H1 (cell line): ENCODE data around the gene DUSP18. TPM values are rescaled to one million over a fixed set of nuclear protein-coding genes. Genes with fewer than 3 reads are reported as not detected.

Experiments
- CTCF ChIA-PET: fragments of 300-600 bp; sonication (Branson Sonifier 250); formaldehyde crosslinking; loops from one replicate; lab custom pipeline; 2021; ENCODE audit not compliant: partially characterized antibody; lab: Charles Lee
- POLR2A ChIA-PET: fragments of 300-600 bp; sonication (Branson Sonifier 250); formaldehyde crosslinking; loops from one replicate; lab custom pipeline; 2021; ENCODE audit warnings: inconsistent platforms; ENCODE audit not compliant: partially characterized antibody; lab: Charles Lee
- DNase-seq, 2 experiments: peaks; one replicate each; pipeline versions ENCODE4 v3.0.0 to v3.0.0-alpha.2; 2010 to 2022; ENCODE audit warnings: low spot score in 2 of 2, low read depth in 1 of 2, mixed read lengths in 1 of 2
- FAIRE-seq: peaks from 2 replicates; lab custom pipeline; 2011; peaks lifted over from hg19 to GRCh38; lab: Jason Lieb, UNC
- H2AFZ ChIP-seq: 2 replicates; pipeline ENCODE4 v1.8.1; 2012; ENCODE audit warnings: low read length, inconsistent platforms
- H2AK5ac ChIP-seq: 2 replicates; pipeline ENCODE4 v1.6.1; 2013; ENCODE audit warnings: low read depth, low read length
- H2BK120ac ChIP-seq: replicated peaks from 2 replicates; pipeline ENCODE3; 2013; ENCODE audit warnings: low read depth, low read length, inconsistent platforms
- H2BK12ac ChIP-seq: 2 replicates; pipeline ENCODE4 v1.6.1; 2013; ENCODE audit warnings: low read depth, low read length
- H2BK15ac ChIP-seq: 2 replicates; pipeline ENCODE4 v1.6.1; 2013; ENCODE audit warnings: low read length
- H2BK20ac ChIP-seq: 2 replicates; pipeline ENCODE4 v1.6.1; 2013; ENCODE audit warnings: low read length
- H2BK5ac ChIP-seq: 2 replicates; pipeline ENCODE4 v1.6.1; 2013; ENCODE audit warnings: low read depth, low read length
- H3K14ac ChIP-seq: 2 replicates; pipeline ENCODE4 v1.6.1; 2013; ENCODE audit warnings: inconsistent platforms; ENCODE audit not compliant: insufficient read length
- H3K18ac ChIP-seq: 2 replicates; pipeline ENCODE4 v1.6.1; 2013; ENCODE audit warnings: low read length; ENCODE audit errors: extremely low read depth
- H3K23ac ChIP-seq: 2 replicates; pipeline ENCODE4 v1.6.1; 2013; ENCODE audit warnings: inconsistent platforms; ENCODE audit not compliant: insufficient read length
- H3K23me2 ChIP-seq: 2 replicates; pipeline ENCODE4 v1.6.1; 2013; ENCODE audit warnings: low read depth, low read length
- H3K27ac ChIP-seq: 2 replicates; pipeline ENCODE4 v1.6.1; 2011; ENCODE audit warnings: low read depth, low read length, inconsistent platforms
- H3K27me3 ChIP-seq, 4 experiments: replicated peaks in 1 of 4; 1 replicate in 1 of 4; 2 replicates in 3 of 4; pipeline versions ENCODE4 v1.6.1 to v1.8.1; 2011 to 2013; ENCODE audit warnings: low read length in 3 of 4, mild to moderate bottlenecking in 3 of 4, inconsistent platforms in 2 of 4, mixed read lengths in 2 of 4, moderate library complexity in 1 of 4; ENCODE audit not compliant: control insufficient read depth in 3 of 4, insufficient read depth in 3 of 4; ENCODE audit errors: extremely low read depth in 1 of 4
- H3K36me3 ChIP-seq, 4 experiments: 2 replicates each; pipeline versions ENCODE4 v1.6.1 to v1.8.1; 2011 to 2013; ENCODE audit warnings: mild to moderate bottlenecking in 4 of 4, low read length in 3 of 4, moderate library complexity in 2 of 4, control low read depth in 1 of 4, inconsistent platforms in 1 of 4; ENCODE audit not compliant: insufficient read depth in 4 of 4, control insufficient read depth in 2 of 4
- H3K4ac ChIP-seq: replicated peaks from 2 replicates; pipeline ENCODE3; 2013; ENCODE audit warnings: low read length, low read depth, mixed read lengths, inconsistent platforms; ENCODE audit not compliant: insufficient read length
- H3K4me1 ChIP-seq, 4 experiments: replicated peaks in 1 of 4; 1 replicate in 1 of 4; 2 replicates in 3 of 4; pipeline versions ENCODE4 v1.6.1 to v1.8.1; 2011 to 2013; ENCODE audit warnings: low read length in 3 of 4, inconsistent platforms in 2 of 4, mixed read lengths in 1 of 4; ENCODE audit not compliant: insufficient read depth in 4 of 4, control insufficient read depth in 3 of 4
- H3K4me2 ChIP-seq, 2 experiments: 2 replicates each; pipeline versions ENCODE4 v1.6.1 to v1.8.1; 2011 to 2013; ENCODE audit warnings: low read depth in 2 of 2, low read length in 2 of 2, control low read depth in 1 of 2, inconsistent platforms in 1 of 2, mild to moderate bottlenecking in 1 of 2; ENCODE audit not compliant: insufficient read depth in 1 of 2
- H3K4me3 ChIP-seq, 4 experiments: fragments of 200-600, 300-600 bp in 1 of 4; sonication (generic), shearing (Covaris generic), sonication (Bioruptor Twin) in 1 of 4; 2 replicates each; pipeline versions ENCODE4 v1.5.1 to v1.8.1; 2011 to 2016; ENCODE audit warnings: low read length in 4 of 4, low read depth in 3 of 4, control low read depth in 2 of 4, inconsistent platforms in 2 of 4, mild to moderate bottlenecking in 2 of 4, mixed read lengths in 1 of 4, moderate library complexity in 1 of 4; ENCODE audit not compliant: insufficient read depth in 2 of 4; ENCODE audit errors: extremely low read depth in 1 of 4
- H3K56ac ChIP-seq: replicated peaks from 2 replicates; pipeline ENCODE3; 2013; ENCODE audit warnings: low read depth, mild to moderate bottlenecking, mixed read lengths, low read length, inconsistent platforms; ENCODE audit not compliant: insufficient read length
- H3K79me1 ChIP-seq: 2 replicates; pipeline ENCODE4 v1.6.1; 2013; ENCODE audit warnings: low read depth, low read length, control low read depth
- H3K79me2 ChIP-seq, 2 experiments: 2 replicates each; pipeline versions ENCODE4 v1.6.1 to v1.8.1; 2012 to 2013; ENCODE audit warnings: low read length in 2 of 2, mild to moderate bottlenecking in 2 of 2, inconsistent platforms in 1 of 2; ENCODE audit not compliant: insufficient read depth in 2 of 2, control insufficient read depth in 1 of 2
- H3K9ac ChIP-seq, 4 experiments: replicated peaks in 1 of 4; 1 replicate in 1 of 4; 2 replicates in 3 of 4; pipeline versions ENCODE4 v1.6.1 to v1.8.1; 2011 to 2013; ENCODE audit warnings: low read depth in 3 of 4, low read length in 3 of 4, control low read depth in 2 of 4, mild to moderate bottlenecking in 2 of 4, moderate library complexity in 2 of 4, inconsistent platforms in 1 of 4; ENCODE audit errors: extremely low read depth in 1 of 4
- H3K9me3 ChIP-seq, 2 experiments: 2 replicates each; pipeline versions ENCODE4 v1.6.1 to v1.8.1; 2012 to 2013; ENCODE audit warnings: mild to moderate bottlenecking in 2 of 2, moderate library complexity in 2 of 2, control low read depth in 1 of 2, inconsistent platforms in 1 of 2, low read depth in 1 of 2, low read length in 1 of 2, mixed read lengths in 1 of 2; ENCODE audit not compliant: insufficient read depth in 2 of 2
- H4K20me1 ChIP-seq, 2 experiments: replicated peaks in 1 of 2; 2 replicates each; pipeline versions ENCODE3 to v1.8.1; 2011 to 2013; ENCODE audit warnings: inconsistent platforms in 2 of 2, low read length in 2 of 2, mild to moderate bottlenecking in 1 of 2; ENCODE audit not compliant: insufficient read depth in 2 of 2, control insufficient read depth in 1 of 2
- H4K5ac ChIP-seq: 2 replicates; pipeline ENCODE4 v1.6.1; 2013; ENCODE audit warnings: low read length, low read depth, mixed read lengths, inconsistent platforms; ENCODE audit not compliant: insufficient read length
- H4K8ac ChIP-seq: 2 replicates; pipeline ENCODE4 v1.8.0; 2013; ENCODE audit warnings: mild to moderate bottlenecking, moderate library complexity, low read length, inconsistent platforms; ENCODE audit not compliant: insufficient read depth; ENCODE audit errors: extremely low read depth
- H4K91ac ChIP-seq: replicated peaks from 2 replicates; pipeline ENCODE3; 2013; ENCODE audit warnings: low read length, mixed read lengths, inconsistent platforms; ENCODE audit not compliant: insufficient read length
- BRCA1 ChIP-seq: IDR thresholded peaks from 2 replicates; pipeline ENCODE4 v1.6.1; 2012; ENCODE audit warnings: low read depth, low read length, improper control_type of control experiment
- CREB1 ChIP-seq: IDR thresholded peaks from 2 replicates; pipeline ENCODE4 v1.6.1; 2012; ENCODE audit warnings: inconsistent platforms
- EP300 ChIP-seq, 2 experiments: IDR thresholded peaks; 1 replicate in 1 of 2; 2 replicates in 1 of 2; pipeline ENCODE4 v1.6.1; 2011 to 2012; ENCODE audit warnings: low read depth in 2 of 2, low read length in 2 of 2, mild to moderate bottlenecking in 2 of 2, borderline replicate concordance in 1 of 2, inconsistent platforms in 1 of 2, moderate library complexity in 1 of 2
- GTF2F1 ChIP-seq: IDR thresholded peaks from 2 replicates; pipeline ENCODE4 v1.6.1; 2012; ENCODE audit warnings: low read depth, low read length, improper control_type of control experiment, borderline replicate concordance
- NANOG ChIP-seq: IDR thresholded peaks from 2 replicates; pipeline ENCODE4 v1.6.1; 2011; ENCODE audit warnings: low read length, low read depth, mild to moderate bottlenecking, inconsistent platforms; ENCODE audit not compliant: insufficient read depth, poor library complexity, severe bottlenecking
- RAD21 ChIP-seq, 2 experiments: IDR thresholded peaks in 1 of 2; conservative IDR thresholded peaks in 1 of 2; 2 replicates each; pipeline ENCODE4 v1.6.1; 2011; ENCODE audit warnings: low read depth in 2 of 2, low read length in 2 of 2, improper control_type of control experiment in 1 of 2, inconsistent platforms in 1 of 2, mild to moderate bottlenecking in 1 of 2, moderate library complexity in 1 of 2
- SP1 ChIP-seq: IDR thresholded peaks from 2 replicates; pipeline ENCODE4 v1.6.1; 2011; ENCODE audit warnings: low read depth, low read length
- SP4 ChIP-seq: IDR thresholded peaks from 2 replicates; pipeline ENCODE4 v1.6.1; 2012; ENCODE audit warnings: low read length, inconsistent platforms
- SUZ12 ChIP-seq: fragments of 200-600 bp; sonication (generic); IDR thresholded peaks from 2 replicates; pipeline ENCODE4 v1.6.1; 2012; ENCODE audit warnings: mild to moderate bottlenecking, inconsistent platforms, low read length, moderate library complexity, mixed read lengths
- TAF7 ChIP-seq: optimal IDR thresholded peaks from 2 replicates; pipeline ENCODE3; 2011; ENCODE audit warnings: low read depth, mild to moderate bottlenecking, inconsistent platforms, low read length, moderate library complexity, borderline replicate concordance
- TCF12 ChIP-seq: IDR thresholded peaks from 2 replicates; pipeline ENCODE4 v1.6.1; 2011; ENCODE audit warnings: low read depth, mild to moderate bottlenecking, low read length
- WGBS, 2 experiments: shearing (Covaris generic) in 1 of 2; methylation state at CpG; one replicate each; pipeline versions ENCODE4 v1.1.6 to v1.1.7; 2013 to 2015; ENCODE audit warnings: low lambda C conversion rate in 2 of 2, mixed read lengths in 2 of 2, inconsistent platforms in 1 of 2, low coverage in 1 of 2, missing lambda C conversion rate in 1 of 2; ENCODE audit not compliant: insufficient replicate concordance in 2 of 2, insufficient coverage in 1 of 2, insufficient read length in 1 of 2; ENCODE audit errors: extremely low coverage in 1 of 2, missing lambda C conversion rate in 1 of 2; 5-methylcytosine and 5-hydroxymethylcytosine counted together
- polyA plus RNA-seq, 7 experiments: library from polyadenylated mRNA; depleted of rRNA in 3 of 7; stranded (reverse) in 5 of 7; unstranded in 2 of 7; fragments of >200 nt in 5 of 7; fragments of 200-250 nt in 2 of 7; gene quantifications; 1 replicate in 5 of 7; 2 replicates in 1 of 7; 4 replicates in 1 of 7; pipeline versions ENCODE4 v1.2.1 to v1.2.3, GENCODE V29; 2011 to 2013; ENCODE audit warnings: missing spikeins in 2 of 7, mixed read lengths in 2 of 7
- total RNA-seq: library from RNA; stranded (reverse); fragmentation: NEBNext Ultra II Directional; extraction: Animal tissue kit (Norgen Biotek cat#: 25700); gene quantifications from 2 replicates; pipeline ENCODE4 v1.2.1, GENCODE V29; 2021
- TF ChIP-seq, protein P1 (sequence below): IDR thresholded peaks from 2 replicates; pipeline ENCODE4 v1.6.1; 2011; ENCODE audit warnings: low read depth, mild to moderate bottlenecking, low read length; ENCODE audit not compliant: insufficient read depth

The DUSP18 gene
- total and polyA plus RNA-seq, 2 of the 8 experiments (the other 6 are each of a cell fraction or from before 2014, with no cell fraction given): 2.6 to 7.3 TPM

DNA sequence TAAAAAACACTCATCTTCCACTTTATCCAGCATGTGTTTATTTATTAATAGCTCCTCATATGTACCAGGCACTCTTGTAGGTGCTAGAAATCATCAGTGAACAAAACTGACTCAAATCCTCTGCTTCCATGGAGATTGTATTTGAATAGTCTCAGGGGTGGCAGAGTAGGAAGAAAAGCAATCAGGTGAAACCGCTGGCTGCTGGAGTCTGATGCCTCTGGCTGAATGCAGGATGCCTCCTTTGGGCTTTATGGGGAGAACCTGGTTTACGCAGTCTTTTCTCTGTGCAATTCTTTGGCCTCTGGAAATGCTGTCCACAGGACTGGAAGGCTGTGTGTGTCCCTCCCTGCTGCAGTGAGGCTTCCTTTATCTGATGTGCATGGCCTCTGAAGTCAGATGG lies 14.2 kb upstream of the DUSP18 start:
- H3K4me3 ChIP-seq: no peak overlapping the region
- 74% methylated on average over 2 of the region's 2 CpGs; no CpG with 5 or more reads in 1 of the 2 experiments for WGBS, 2 experiments
- no peak overlapping the region for H4K8ac ChIP-seq
- CTCF ChIA-PET: interaction anchor here (1.6 to 2.1 kb wide), 2 partner anchors 14 to 48 kb away, joined by 5 to 9 read pairs; partner anchors contain the start of gene DUSP18
- H4K5ac ChIP-seq: no peak overlapping the region
- no peak overlapping the region for H3K56ac ChIP-seq
- 0 out of 4 replicates have a peak overlapping the region, but pooled peaks of 1 of the 2 experiments have one; percentile 41 for H3K4me2 ChIP-seq
- no peak for DNase-seq
- no peak overlapping the region for H4K91ac ChIP-seq
- 0 out of 2 replicates have a peak overlapping the region, but pooled peaks have one; percentile 44 for H2BK12ac ChIP-seq
- peaks cover 0 to 9% (median 3%) of the 10 kb centered on the region in 4 experiments; a peak in 5 of 7 replicates for H3K4me1 ChIP-seq
- FAIRE-seq: no peak
- H3K14ac ChIP-seq: no peak overlapping the region
- H2BK20ac ChIP-seq: no peak overlapping the region
- POLR2A ChIA-PET: interaction anchor here (0.9 to 1.4 kb wide), 2 partner anchors 9 to 13 kb away, joined by 3 to 4 read pairs; partner anchors contain the start of gene OSBP2
- no peaks in the 10 kb centered on the region for H3K36me3 ChIP-seq
- peak overlapping the region; percentile 76; the same call in 1 of the 2 replicates for H2AFZ ChIP-seq
- no peak overlapping the region for H2AK5ac ChIP-seq
- no peaks in the 10 kb centered on the region for H3K79me2 ChIP-seq
- no peak overlapping the region; a peak in 1 of 7 replicates for H3K9ac ChIP-seq
- no peak overlapping the region for H3K27ac ChIP-seq
- no peaks in the 10 kb centered on the region; the same call in 1 of the 2 replicates for H3K79me1 ChIP-seq
- no peaks in the 10 kb centered on the region for H4K20me1 ChIP-seq
- H3K27me3 ChIP-seq: no peaks in the 10 kb centered on the region; a peak in 1 of 7 replicates
- H3K23me2 ChIP-seq: no peaks in the 10 kb centered on the region
- no peak overlapping the region for H2BK5ac ChIP-seq
- H3K9me3 ChIP-seq: no peaks in the 10 kb centered on the region
- 0 out of 2 replicates have a peak overlapping the region, but pooled peaks have one; percentile 25 for H2BK15ac ChIP-seq
- H3K23ac ChIP-seq: no peak overlapping the region
- H3K4ac ChIP-seq: no peak overlapping the region
- H3K18ac ChIP-seq: no peak overlapping the region; the same call in 1 of the 2 replicates
- H2BK120ac ChIP-seq: no peak overlapping the region
- TF ChIP-seq TAF7 (no peak), SP1 (no peak), GTF2F1 (no peak), CREB1 (no peak), SP4 (no peak), EP300 (IDR thresholded peaks at IDR 0.05; ENCODE audit: borderline replicate concordance in 1 of 2, low read depth in 2 of 2, low read length in 2 of 2) (no peak), TCF12 (no peak), RAD21 (IDR thresholded peaks at IDR 0.05 in 1 of 2, conservative IDR thresholded peaks at IDR 0.05 in 1 of 2; ENCODE audit: low read depth in 2 of 2, low read length in 2 of 2) (no peak), NANOG (no peak), SUZ12 (no peak), BRCA1 (no peak)
- TF ChIP-seq, protein P1, sequence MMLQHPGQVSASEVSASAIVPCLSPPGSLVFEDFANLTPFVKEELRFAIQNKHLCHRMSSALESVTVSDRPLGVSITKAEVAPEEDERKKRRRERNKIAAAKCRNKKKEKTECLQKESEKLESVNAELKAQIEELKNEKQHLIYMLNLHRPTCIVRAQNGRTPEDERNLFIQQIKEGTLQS: no peak
